IMR-90 (cell line): ENCODE data around the gene TBC1D9. TPM values are rescaled to one million over a fixed set of nuclear protein-coding genes. Genes with fewer than 3 reads are reported as not detected.

Source experiments
- ATAC-seq: fragments of 200-7000 bp; cut with Tn5 transposase; 2 replicates; pipeline ENCODE4 v1.9.1; 2020; ENCODE audit warnings: low read depth, mild to moderate bottlenecking, moderate library complexity
- BruUV-seq: library from RNA; stranded (reverse); fragments of 400-500 nt; replicated peaks from 2 replicates; lab custom pipeline; 2021; lab: Mats Ljungman, UMichigan
- CTCF ChIA-PET: fragments of 300-600 bp; formaldehyde crosslinking; extraction: SDS; loops from one replicate; lab custom pipeline; 2021; ENCODE audit warnings: antibody characterized with exemption; lab: Yijun Ruan, JAX
- POLR2A ChIA-PET: fragments of 300-600 bp; sonication (Branson Sonifier 250); formaldehyde crosslinking; loops from one replicate; lab custom pipeline; 2022; ENCODE audit warnings: antibody characterized with exemption; ENCODE audit not compliant: unreplicated experiment; lab: Charles Lee
- DNase-seq: peaks from one replicate; pipeline ENCODE4 v3.0.0; 2013
- H2AFZ ChIP-seq: replicated peaks from 2 replicates; pipeline ENCODE3; 2013; ENCODE audit warnings: low read length, mild to moderate bottlenecking; ENCODE audit not compliant: poor library complexity
- H2AK5ac ChIP-seq: 2 replicates; pipeline ENCODE4 v1.6.1; 2013; ENCODE audit warnings: low read depth, low read length, inconsistent platforms
- H2AK9ac ChIP-seq: replicated peaks from 2 replicates; pipeline ENCODE3; 2013; ENCODE audit warnings: mild to moderate bottlenecking, low read depth, low read length, moderate library complexity; ENCODE audit not compliant: poor library complexity
- H2BK120ac ChIP-seq: 2 replicates; pipeline ENCODE4 v1.6.1; 2013; ENCODE audit warnings: low read depth, low read length, inconsistent platforms
- H2BK15ac ChIP-seq: 3 replicates; pipeline ENCODE4 v1.6.1; 2013; ENCODE audit warnings: low read depth, low read length, inconsistent platforms
- H2BK20ac ChIP-seq: 2 replicates; pipeline ENCODE4 v1.6.1; 2013; ENCODE audit warnings: low read depth, mild to moderate bottlenecking, inconsistent platforms, low read length, moderate library complexity
- H2BK5ac ChIP-seq: 2 replicates; pipeline ENCODE4 v1.6.1; 2013; ENCODE audit warnings: mild to moderate bottlenecking, low read depth, low read length, inconsistent platforms; ENCODE audit not compliant: poor library complexity, severe bottlenecking
- H3K14ac ChIP-seq: replicated peaks from 2 replicates; pipeline ENCODE4 v1.6.1; 2013; ENCODE audit warnings: low read depth, low read length, inconsistent platforms
- H3K18ac ChIP-seq: 2 replicates; pipeline ENCODE4 v1.6.1; 2013; ENCODE audit warnings: low read depth, low read length, control low read depth
- H3K23ac ChIP-seq: 2 replicates; pipeline ENCODE4 v1.6.1; 2013; ENCODE audit warnings: low read depth, low read length, inconsistent platforms
- H3K27ac ChIP-seq: 2 replicates; pipeline ENCODE4 v1.5.1; 2013; ENCODE audit warnings: mild to moderate bottlenecking, control low read depth, low read length; ENCODE audit not compliant: insufficient read depth
- H3K27me3 ChIP-seq: 2 replicates; pipeline ENCODE4 v1.6.1; 2013; ENCODE audit warnings: low read length; ENCODE audit not compliant: control insufficient read depth, insufficient read depth
- H3K36me3 ChIP-seq: 2 replicates; pipeline ENCODE4 v1.6.1; 2013; ENCODE audit warnings: low read length, mixed read lengths; ENCODE audit not compliant: control insufficient read depth, insufficient read depth
- H3K4ac ChIP-seq: 2 replicates; pipeline ENCODE4 v1.6.1; 2013; ENCODE audit warnings: low read depth, low read length, inconsistent platforms
- H3K4me1 ChIP-seq: 2 replicates; pipeline ENCODE4 v1.6.1; 2013; ENCODE audit warnings: low read length, mixed read lengths; ENCODE audit not compliant: control insufficient read depth, insufficient read depth
- H3K4me2 ChIP-seq: 2 replicates; pipeline ENCODE4 v1.6.1; 2013; ENCODE audit warnings: low read depth, mild to moderate bottlenecking, control low read depth, low read length, moderate library complexity
- H3K4me3 ChIP-seq: 2 replicates; pipeline ENCODE4 v1.5.1; 2013; ENCODE audit warnings: low read depth, mild to moderate bottlenecking, control low read depth, low read length, moderate library complexity; ENCODE audit not compliant: insufficient read depth
- H3K56ac ChIP-seq: 2 replicates; pipeline ENCODE4 v1.6.1; 2013; ENCODE audit warnings: low read length, inconsistent platforms; ENCODE audit not compliant: insufficient read depth; ENCODE audit errors: extremely low read depth
- H3K79me1 ChIP-seq, 2 experiments: 2 replicates each; pipeline ENCODE4 v1.6.1; 2013; ENCODE audit warnings: low read length in 2 of 2, inconsistent platforms in 1 of 2, low read depth in 1 of 2
- H3K9ac ChIP-seq: 2 replicates; pipeline ENCODE4 v1.6.1; 2013; ENCODE audit warnings: low read depth, low read length, control low read depth
- H3K9me1 ChIP-seq: 2 replicates; pipeline ENCODE4 v1.6.1; 2013; ENCODE audit warnings: low read length, inconsistent platforms; ENCODE audit not compliant: insufficient read depth
- H3K9me3 ChIP-seq: 2 replicates; pipeline ENCODE4 v1.6.1; 2013; ENCODE audit warnings: low read length; ENCODE audit not compliant: control insufficient read depth, insufficient read depth
- H4K20me1 ChIP-seq: 2 replicates; pipeline ENCODE4 v1.6.1; 2013; ENCODE audit warnings: low read length, inconsistent platforms; ENCODE audit not compliant: insufficient read depth
- H4K5ac ChIP-seq: 2 replicates; pipeline ENCODE4 v1.6.1; 2013; ENCODE audit warnings: mild to moderate bottlenecking, low read depth, low read length, control low read depth
- H4K8ac ChIP-seq, 2 experiments: 2 replicates each; pipeline ENCODE4 v1.6.1; 2013; ENCODE audit warnings: low read depth in 2 of 2, low read length in 2 of 2, control low read depth in 1 of 2, inconsistent platforms in 1 of 2
- H4K91ac ChIP-seq: 2 replicates; pipeline ENCODE4 v1.6.1; 2013; ENCODE audit warnings: low read depth, low read length, inconsistent platforms; ENCODE audit not compliant: insufficient read depth
- BHLHE40 ChIP-seq: fragments of 150-350 bp; IDR thresholded peaks from 2 replicates; pipeline ENCODE4 v1.6.1; 2016; ENCODE audit warnings: mild to moderate bottlenecking, low read depth, low read length
- FOS ChIP-seq: fragments of 150-350 bp; IDR thresholded peaks from 2 replicates; pipeline ENCODE4 v1.6.1; 2016; ENCODE audit warnings: low read depth, low read length
- MAZ ChIP-seq: IDR thresholded peaks from 2 replicates; pipeline ENCODE4 v1.6.1; 2012; ENCODE audit warnings: low read depth, mild to moderate bottlenecking, low read length, improper control_type of control experiment, moderate library complexity, borderline replicate concordance
- MXI1 ChIP-seq: IDR thresholded peaks from 2 replicates; pipeline ENCODE4 v1.6.1; 2012; ENCODE audit warnings: low read depth, mild to moderate bottlenecking, low read length, moderate library complexity, borderline replicate concordance
- RAD21 ChIP-seq: IDR thresholded peaks from 2 replicates; pipeline ENCODE4 v1.6.1; 2012; ENCODE audit warnings: low read length, improper control_type of control experiment
- RFX5 ChIP-seq: IDR thresholded peaks from 2 replicates; pipeline ENCODE4 v1.8.0; 2012; ENCODE audit warnings: low read depth, mild to moderate bottlenecking, low read length, moderate library complexity
- WGBS, 2 experiments: methylation state at CpG; one replicate each; pipeline versions ENCODE4 v1.1.5 to v1.1.7; 2013; ENCODE audit warnings: missing lambda C conversion rate in 2 of 2; ENCODE audit not compliant: insufficient read length in 1 of 2; ENCODE audit errors: extremely low coverage in 2 of 2; 5-methylcytosine and 5-hydroxymethylcytosine counted together
- dilution Hi-C: fragments of 300-500 bp; cut with HindIII; formaldehyde crosslinking; loops from one replicate; pipeline ENCODE4 v1.14.3; 2018; ENCODE audit warnings: low sequenced_read_pairs; ENCODE audit not compliant: unreplicated experiment
- in situ Hi-C: fragments of 300-500 bp; cut with MboI; formaldehyde crosslinking; loops from 3 replicates; pipeline ENCODE4 v1.14.3; 2019; ENCODE audit warnings: low sequenced_read_pairs, inconsistent platforms, mixed read lengths
- intact Hi-C: fragments of 100-400 bp; cut with micrococcal nuclease; formaldehyde crosslinking; loops from 2 replicates; pipeline ENCODE4 v1.10.0; 2022
- polyA plus RNA-seq, 3 experiments: library from polyadenylated mRNA; depleted of rRNA; stranded (reverse); fragments of >200 nt; gene quantifications; 2 replicates each; pipeline ENCODE4 v1.2.3, GENCODE V29; 2012; ENCODE audit warnings: low replicate concordance in 1 of 3
- total RNA-seq: library from RNA; depleted of rRNA; stranded (reverse); fragments of >200 nt; gene quantifications from 2 replicates; pipeline ENCODE4 v1.2.3, GENCODE V29; 2012
- TF ChIP-seq, protein P1 (sequence below): conservative IDR thresholded peaks from 2 replicates; pipeline ENCODE4 v1.5.1; 2012; ENCODE audit warnings: mild to moderate bottlenecking, low read depth, low read length, improper control_type of control experiment

The TBC1D9 gene
- total and polyA plus RNA-seq, 2 of the 4 experiments (the other 2 are of a cell fraction), result 11.7 to 15.2 TPM

DNA sequence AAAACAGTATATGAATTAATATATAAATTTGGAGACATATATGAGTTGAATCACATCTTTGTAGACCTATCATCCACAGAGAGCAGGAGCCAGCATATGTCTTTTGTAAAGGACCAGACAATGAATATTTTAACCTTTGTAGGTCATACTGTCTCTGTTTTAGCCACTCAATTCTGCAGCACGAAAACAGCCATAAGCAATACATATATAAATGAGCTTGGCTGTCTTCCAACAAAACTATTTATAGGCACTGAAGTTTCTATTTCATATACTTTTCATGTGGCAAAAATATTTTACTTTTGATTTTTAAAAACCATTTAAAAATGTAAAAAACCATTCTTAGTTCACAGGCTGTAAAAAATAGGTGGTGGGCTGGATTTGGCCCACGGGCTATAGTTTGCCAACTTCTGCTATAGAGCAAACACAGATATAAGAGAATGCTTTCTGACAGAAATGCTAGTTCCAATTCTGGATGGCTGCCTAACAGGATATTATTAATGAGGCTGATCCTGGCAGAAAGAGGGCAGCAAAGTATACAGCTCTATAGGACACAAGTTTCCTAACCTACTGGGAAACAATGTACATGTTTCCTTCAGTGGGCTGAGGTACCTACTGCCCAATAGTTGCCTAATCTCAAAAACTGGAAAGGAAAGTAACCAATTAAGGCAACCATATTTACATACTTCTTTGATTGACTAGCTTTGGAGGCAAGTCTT, 129.4 kb downstream of the TBC1D9 start:
- Histone ChIP-seq H2BK20ac (no peak overlapping the region), H4K5ac (no peak overlapping the region), H3K9ac (no peak overlapping the region), H3K14ac (no peak overlapping the region), H4K8ac (no peak overlapping the region), H3K23ac (no peak overlapping the region), H3K56ac (no peak overlapping the region), H3K27ac (no peak overlapping the region), H3K4me2 (no peak overlapping the region), H3K4me1 (no peaks in the 10 kb centered on the region), H2AK5ac (no peak overlapping the region), H2AFZ (no peak overlapping the region), H2BK5ac (no peak overlapping the region), H3K4me3 (no peak overlapping the region), H2BK15ac (no peak overlapping the region), H3K9me3 (no peaks in the 10 kb centered on the region), H3K36me3 (peaks cover 19% of the 10 kb centered on the region), H3K9me1 (0 out of 2 replicates have a peak, but pooled peaks cover 4% of the 10 kb centered on the region), H4K91ac (no peak overlapping the region), H2AK9ac (no peak overlapping the region), H3K18ac (no peak overlapping the region), H3K79me1 (no peaks in the 10 kb centered on the region), H4K20me1 (no peaks in the 10 kb centered on the region), H3K4ac (no peak overlapping the region), H2BK120ac (no peak overlapping the region), H3K27me3 (no peaks in the 10 kb centered on the region)
- TF ChIP-seq, protein P1, sequence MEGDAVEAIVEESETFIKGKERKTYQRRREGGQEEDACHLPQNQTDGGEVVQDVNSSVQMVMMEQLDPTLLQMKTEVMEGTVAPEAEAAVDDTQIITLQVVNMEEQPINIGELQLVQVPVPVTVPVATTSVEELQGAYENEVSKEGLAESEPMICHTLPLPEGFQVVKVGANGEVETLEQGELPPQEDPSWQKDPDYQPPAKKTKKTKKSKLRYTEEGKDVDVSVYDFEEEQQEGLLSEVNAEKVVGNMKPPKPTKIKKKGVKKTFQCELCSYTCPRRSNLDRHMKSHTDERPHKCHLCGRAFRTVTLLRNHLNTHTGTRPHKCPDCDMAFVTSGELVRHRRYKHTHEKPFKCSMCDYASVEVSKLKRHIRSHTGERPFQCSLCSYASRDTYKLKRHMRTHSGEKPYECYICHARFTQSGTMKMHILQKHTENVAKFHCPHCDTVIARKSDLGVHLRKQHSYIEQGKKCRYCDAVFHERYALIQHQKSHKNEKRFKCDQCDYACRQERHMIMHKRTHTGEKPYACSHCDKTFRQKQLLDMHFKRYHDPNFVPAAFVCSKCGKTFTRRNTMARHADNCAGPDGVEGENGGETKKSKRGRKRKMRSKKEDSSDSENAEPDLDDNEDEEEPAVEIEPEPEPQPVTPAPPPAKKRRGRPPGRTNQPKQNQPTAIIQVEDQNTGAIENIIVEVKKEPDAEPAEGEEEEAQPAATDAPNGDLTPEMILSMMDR, result peak; percentile 30; the same call in 1 of the 2 replicates
- TF ChIP-seq RFX5 (no peak), MXI1 (no peak), MAZ (no peak), BHLHE40 (no peak), RAD21 (peak; percentile 21; the same call in 1 of the 2 replicates), FOS (no peak)
- ATAC-seq, result no peak
- no TSS peak for BruUV-seq
- DNase-seq, result no peak
- dilution Hi-C loops, result no loop called here
- intact Hi-C loops, result no loop called here
- in situ Hi-C loops, result no loop called here
- POLR2A ChIA-PET, result no interaction called here
- CTCF ChIA-PET, result no interaction called here
- WGBS, 2 experiments, result no CpG with 5 or more reads among the region's 2 CpGs
